LNCAP (cell line): Measurements from ENCODE around the gene GRIK2.

Experiments
- CTCF ChIP-seq: fragments of 450-650 bp; IDR thresholded peaks from 2 replicates; pipeline ENCODE4 v1.5.1; 2017; ENCODE audit warnings: mild to moderate bottlenecking

The GRIK2 gene

GRCh38 chr6:101396548-101397173 is 3.2 kb downstream of the GRIK2 start:
- TF ChIP-seq CTCF: no peak

- TF ChIP-seq CTCF: peak; percentile 49; the same call in 1 of the 2 replicates
These were observed 3.7 kb downstream of the GRIK2 start for GRCh38 chr6:101397199-101397598.

GRCh38 chr6:101398716-101399615 is 5.5 kb downstream of the GRIK2 start:
- no peak for TF ChIP-seq CTCF

GRCh38 chr6:101399616-101400162 is 6.2 kb downstream of the GRIK2 start:
- no peak for TF ChIP-seq CTCF

GRCh38 chr6:101400326-101401135 is 7.0 kb downstream of the GRIK2 start:
- TF ChIP-seq CTCF: no peak

GRCh38 chr6:101401171-101401570 is 7.7 kb downstream of the GRIK2 start:
- no peak for TF ChIP-seq CTCF
